K562 (cell line): ENCODE measurements around the gene MMEL1. TPM values are rescaled to one million over a fixed set of nuclear protein-coding genes. Genes with fewer than 3 reads are reported as not detected.
A peak's percentile ranks its signal among the peaks of the same experiment; 100 is the strongest.

ENCODE experiments used
- ATF1 ChIP-seq, 2 experiments: fragments of 450-650 bp in 1 of 2; IDR thresholded peaks; 2 replicates each; pipeline ENCODE4 v1.6.1; 2016; ENCODE audit warnings: missing compliant biosample characterization in 1 of 2, missing genetic modification characterization in 1 of 2
- BCOR ChIP-seq: fragments of 450-650 bp; IDR thresholded peaks from 2 replicates; pipeline ENCODE4 v1.6.1; 2016
- BMI1 ChIP-seq: fragments of 150-350 bp; IDR thresholded peaks from 2 replicates; pipeline ENCODE4 v1.6.1; 2014; ENCODE audit warnings: low read length
- E2F3 ChIP-seq: fragments of 250-450 bp; sonication (Bioruptor Pico); IDR thresholded peaks from 2 replicates; pipeline ENCODE4 v1.4.0; 2020; ENCODE audit warnings: mild to moderate bottlenecking
- GABPB1 ChIP-seq: sonication (generic); formaldehyde crosslinking; IDR thresholded peaks from 2 replicates; pipeline ENCODE4 v1.8.0; 2022; ENCODE audit warnings: mild to moderate bottlenecking, missing genetic modification reagents
- GTF2F1 ChIP-seq: IDR thresholded peaks from 2 replicates; pipeline ENCODE4 v1.6.1; 2011; ENCODE audit warnings: low read depth, low read length, improper control_type of control experiment
- JUND ChIP-seq, 2 experiments: IDR thresholded peaks; 2 replicates in 1 of 2; 3 replicates in 1 of 2; pipeline ENCODE4 v1.6.1; 2011; ENCODE audit warnings: borderline replicate concordance in 2 of 2, low read depth in 2 of 2, low read length in 2 of 2, improper control_type of control experiment in 1 of 2, missing biosample characterization in 1 of 2, missing genetic modification characterization in 1 of 2, missing genetic modification reagents in 1 of 2
- KDM5B ChIP-seq: fragments of 200-600 bp; sonication (generic); IDR thresholded peaks from 2 replicates; pipeline ENCODE4 v1.6.1; 2012; ENCODE audit warnings: low read depth, mild to moderate bottlenecking, moderate library complexity, low read length, control low read depth, inconsistent platforms; ENCODE audit not compliant: insufficient replicate concordance
- MEIS2 ChIP-seq: fragments of 450-650 bp; IDR thresholded peaks from 2 replicates; pipeline ENCODE4 v1.6.1; 2014; ENCODE audit warnings: mild to moderate bottlenecking; ENCODE audit not compliant: partially characterized antibody
- NONO ChIP-seq, 2 experiments: fragments of 200-400 bp in 1 of 2; fragments of 450-650 bp in 1 of 2; formaldehyde crosslinking in 1 of 2; IDR thresholded peaks; 2 replicates each; pipeline ENCODE4 v1.6.1; 2017; ENCODE audit warnings: low read depth in 2 of 2, mild to moderate bottlenecking in 2 of 2, moderate library complexity in 2 of 2, low read length in 1 of 2
- OTX1 ChIP-seq: fragments of 450-650 bp; formaldehyde crosslinking; IDR thresholded peaks from 2 replicates; pipeline ENCODE4 v1.4.0; 2022; ENCODE audit warnings: mild to moderate bottlenecking
- POLR2AphosphoS2 ChIP-seq: IDR thresholded peaks from 2 replicates; pipeline ENCODE4 v1.6.1; 2012; ENCODE audit warnings: low read length, improper control_type of control experiment
- RAD51 ChIP-seq: fragments of 450-650 bp; IDR thresholded peaks from 2 replicates; pipeline ENCODE4 v1.7.1; 2016; ENCODE audit warnings: low read depth, mild to moderate bottlenecking, borderline replicate concordance
- SIN3A ChIP-seq, 2 experiments: fragments of 150-350 bp in 1 of 2; IDR thresholded peaks; 2 replicates each; pipeline ENCODE4 v1.6.1; 2011 to 2016; ENCODE audit warnings: borderline replicate concordance in 2 of 2, low read depth in 2 of 2, low read length in 2 of 2, mild to moderate bottlenecking in 2 of 2, moderate library complexity in 2 of 2; ENCODE audit not compliant: control insufficient read depth in 1 of 2
- SMC3 ChIP-seq: conservative IDR thresholded peaks from 2 replicates; pipeline ENCODE4 v1.6.1; 2011; ENCODE audit warnings: low read depth, low read length, improper control_type of control experiment; ENCODE audit not compliant: insufficient read depth
- TEAD4 ChIP-seq, 2 experiments: sonication (generic) in 1 of 2; formaldehyde crosslinking in 1 of 2; IDR thresholded peaks; 2 replicates each; pipeline versions ENCODE4 v1.6.1 to v1.8.0; 2012 to 2022; ENCODE audit warnings: borderline replicate concordance in 1 of 2, inconsistent platforms in 1 of 2, low read length in 1 of 2, mild to moderate bottlenecking in 1 of 2, missing genetic modification reagents in 1 of 2
- YY1 ChIP-seq, 3 experiments: IDR thresholded peaks; 2 replicates each; pipeline ENCODE4 v1.6.1; 2011; ENCODE audit warnings: low read length in 2 of 3, mild to moderate bottlenecking in 2 of 3, moderate library complexity in 2 of 3, borderline replicate concordance in 1 of 3, control low read depth in 1 of 3, low read depth in 1 of 3; ENCODE audit not compliant: insufficient read depth in 3 of 3, insufficient replicate concordance in 2 of 3, control insufficient read depth in 1 of 3, insufficient read length in 1 of 3; ENCODE audit errors: extremely low read depth in 1 of 3
- ZFP36 ChIP-seq: fragments of 150-350 bp; IDR thresholded peaks from 2 replicates; pipeline ENCODE4 v1.6.1; 2018; ENCODE audit warnings: low read length, low read depth; ENCODE audit not compliant: partially characterized antibody
- ZFX ChIP-seq: sonication (generic); formaldehyde crosslinking; IDR thresholded peaks from 2 replicates; pipeline ENCODE4 v1.8.0; 2022; ENCODE audit warnings: mild to moderate bottlenecking, missing genetic modification reagents, moderate library complexity
- ZNF76 ChIP-seq: fragments of 250-450 bp; sonication (Bioruptor Pico); IDR thresholded peaks from 2 replicates; pipeline ENCODE4 v1.4.0; 2020; ENCODE audit warnings: mild to moderate bottlenecking, moderate library complexity, borderline replicate concordance
- ZZZ3 ChIP-seq: fragments of 450-650 bp; IDR thresholded peaks from 2 replicates; pipeline ENCODE4 v1.6.1; 2016; ENCODE audit warnings: antibody characterized with exemption, mild to moderate bottlenecking, moderate library complexity
- polyA plus RNA-seq, 8 experiments: library from polyadenylated mRNA; depleted of rRNA in 4 of 8; stranded (reverse) in 5 of 8; unstranded in 3 of 8; fragments of >200 nt; fragmentation: Nextera tagmentation in 2 of 8; fragmentation: Illumina TruSeq in 1 of 8; extraction: Ambion mirVana in 2 of 8; extraction: Trizol in 1 of 8; gene quantifications; 2 replicates each; pipeline versions ENCODE4 v1.2.1 to v1.2.3, GENCODE V29; 2011 to 2014; ENCODE audit warnings: inconsistent platforms in 1 of 8, missing spikeins in 1 of 8
- total RNA-seq, 7 experiments: library from RNA; depleted of rRNA in 6 of 7; stranded (reverse); fragments of >200 nt in 6 of 7; fragmentation: Illumina TruSeq in 2 of 7; extraction: Trizol in 2 of 7; gene quantifications; 2 replicates each; pipeline versions ENCODE4 v1.2.1 to v1.2.3, GENCODE V29; 2011 to 2021; ENCODE audit warnings: low replicate concordance in 1 of 7
- TF ChIP-seq, protein P1 (sequence below): sonication (generic); formaldehyde crosslinking; IDR thresholded peaks from 2 replicates; pipeline ENCODE4 v1.8.0; 2022; ENCODE audit warnings: missing genetic modification reagents, mild to moderate bottlenecking, moderate library complexity, borderline replicate concordance

Gene MMEL1
- total and polyA plus RNA-seq, 9 of the 15 experiments (the other 6 are each of a cell fraction or from before 2014, with no cell fraction given): not detected

GRCh38 chr1:2642560-2643413 is 10.0 kb upstream of the MMEL1 start (continued):
- TF ChIP-seq, protein P1, sequence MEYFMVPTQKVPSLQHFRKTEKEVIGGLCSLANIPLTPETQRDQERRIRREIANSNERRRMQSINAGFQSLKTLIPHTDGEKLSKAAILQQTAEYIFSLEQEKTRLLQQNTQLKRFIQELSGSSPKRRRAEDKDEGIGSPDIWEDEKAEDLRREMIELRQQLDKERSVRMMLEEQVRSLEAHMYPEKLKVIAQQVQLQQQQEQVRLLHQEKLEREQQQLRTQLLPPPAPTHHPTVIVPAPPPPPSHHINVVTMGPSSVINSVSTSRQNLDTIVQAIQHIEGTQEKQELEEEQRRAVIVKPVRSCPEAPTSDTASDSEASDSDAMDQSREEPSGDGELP (CRISPR knock-in tag): peak; percentile 38; the same call in 1 of the 2 replicates
- TF ChIP-seq ATF1 (CRISPR knock-in tag; IDR thresholded peaks at IDR 0.05) (no peak), ATF1 (tag; IDR thresholded peaks at IDR 0.05) (peak; percentile 57), RAD51 (peak; percentile 12; the same call in 1 of the 2 replicates), SIN3A (IDR thresholded peaks at IDR 0.05; ENCODE audit: borderline replicate concordance in 2 of 2, control insufficient read depth in 1 of 2, low read depth in 2 of 2, low read length in 2 of 2) (peak; percentile 73 to 88; a peak in 3 of 4 replicates), TEAD4 (IDR thresholded peaks at IDR 0.05; ENCODE audit: low read length) (no peak), TEAD4 (CRISPR knock-in tag; IDR thresholded peaks at IDR 0.05; ENCODE audit: borderline replicate concordance) (peak; percentile 62; the same call in 1 of the 2 replicates), SMC3 (0 out of 2 replicates have a peak, but pooled peaks have one; percentile 3), GTF2F1 (no peak), E2F3 (no peak), KDM5B (peak; percentile 81), ZFP36 (peak; percentile 91), ZFX (CRISPR knock-in tag) (peak; percentile 95), BCOR (0 out of 2 replicates have a peak, but pooled peaks have one; percentile 14), BMI1 (peak; percentile 89), GABPB1 (peak; percentile 79), POLR2AphosphoS2 (no peak), NONO (IDR thresholded peaks at IDR 0.05; ENCODE audit: low read depth in 2 of 2, low read length in 1 of 2) (peak; percentile 59 to 76; a peak in 3 of 4 replicates), ZZZ3 (no peak), OTX1 (CRISPR knock-in tag) (0 out of 2 replicates have a peak, but pooled peaks have one; percentile 25), YY1 (IDR thresholded peaks at IDR 0.05; ENCODE audit: borderline replicate concordance in 1 of 3, control insufficient read depth in 1 of 3, extremely low read depth in 1 of 3, insufficient read depth in 3 of 3, insufficient read length in 1 of 3, insufficient replicate concordance in 2 of 3, low read depth in 1 of 3, low read length in 2 of 3) (peak in 1 of 3 experiments; percentile 19), MEIS2 (peak; percentile 83), JUND (IDR thresholded peaks at IDR 0.05; ENCODE audit: borderline replicate concordance, low read depth, low read length) (peak; percentile 77), JUND (tag; IDR thresholded peaks at IDR 0.05; ENCODE audit: borderline replicate concordance, low read depth, low read length) (0 out of 3 replicates have a peak, but pooled peaks have one; percentile 26), ZNF76 (CRISPR knock-in tag) (peak; percentile 68; the same call in 1 of the 2 replicates)
